GM19438 (cell line): ENCODE measurements around the gene MED23.

Experiments used
- ATAC-seq: cut with Tn5 transposase; IDR thresholded peaks from one replicate; pipeline ENCODE4 v1.9.1; 2021; ENCODE audit warnings: low read depth; ENCODE audit not compliant: unreplicated experiment

MED23 gene

DNA sequence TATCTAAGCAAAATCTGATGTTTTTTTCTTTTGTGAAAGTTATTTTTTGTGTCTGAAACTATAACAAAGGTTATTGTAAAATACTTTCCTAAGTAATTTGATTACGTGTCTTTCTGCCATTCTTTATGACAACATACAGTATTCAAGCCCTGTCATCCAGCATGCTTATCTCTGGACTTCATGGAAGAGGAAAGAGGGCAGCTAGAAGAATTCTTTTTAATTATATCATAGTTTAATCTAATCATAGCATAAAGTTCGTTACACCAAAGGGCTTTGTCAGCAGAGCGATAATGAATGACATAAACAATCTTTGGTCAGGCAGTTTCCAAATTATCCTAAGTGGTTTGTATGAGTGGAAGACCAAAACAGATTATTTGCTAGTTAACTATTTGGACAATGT, 12.5 kb upstream of the MED23 start:
- no peak for ATAC-seq

DNA sequence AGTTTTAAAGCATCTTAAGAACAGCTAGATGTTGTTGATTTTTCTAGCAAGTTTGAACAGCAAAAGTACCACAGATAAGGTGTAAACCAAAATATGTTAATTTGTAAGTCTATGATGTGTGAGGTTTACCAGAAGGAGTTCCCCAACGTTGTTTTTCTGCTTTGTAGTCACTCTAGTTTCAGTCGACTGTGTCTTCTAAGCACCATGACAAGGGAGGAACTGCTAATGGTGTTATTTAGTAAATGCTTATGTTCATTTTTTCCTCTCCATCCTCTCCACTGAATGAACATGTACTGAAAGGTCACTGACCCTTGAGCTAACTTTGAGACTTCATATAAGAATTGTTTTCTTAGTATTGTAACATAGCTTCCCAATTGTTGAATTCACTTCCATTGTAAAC, 12.1 kb upstream of the MED23 start:
- ATAC-seq: no peak

DNA sequence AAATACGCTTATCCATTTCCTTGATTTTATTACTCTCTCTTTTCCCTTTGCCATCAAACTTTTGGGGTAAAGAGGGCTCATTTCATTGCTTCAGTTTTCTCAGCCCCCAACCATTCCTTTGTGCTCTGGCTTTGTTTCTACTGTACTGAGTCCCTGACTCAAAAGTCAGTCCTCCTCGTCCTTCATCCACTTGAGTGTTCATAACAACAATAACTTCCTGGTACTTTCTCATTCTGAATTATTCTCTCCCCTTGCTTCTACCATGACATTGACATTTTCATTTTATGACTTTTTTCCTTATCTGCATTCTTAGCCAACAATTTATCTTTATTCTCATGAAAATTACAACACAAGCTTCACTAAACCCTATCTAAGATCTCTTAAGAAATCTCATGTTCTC, 10.0 kb upstream of the MED23 start:
- no peak for ATAC-seq

DNA sequence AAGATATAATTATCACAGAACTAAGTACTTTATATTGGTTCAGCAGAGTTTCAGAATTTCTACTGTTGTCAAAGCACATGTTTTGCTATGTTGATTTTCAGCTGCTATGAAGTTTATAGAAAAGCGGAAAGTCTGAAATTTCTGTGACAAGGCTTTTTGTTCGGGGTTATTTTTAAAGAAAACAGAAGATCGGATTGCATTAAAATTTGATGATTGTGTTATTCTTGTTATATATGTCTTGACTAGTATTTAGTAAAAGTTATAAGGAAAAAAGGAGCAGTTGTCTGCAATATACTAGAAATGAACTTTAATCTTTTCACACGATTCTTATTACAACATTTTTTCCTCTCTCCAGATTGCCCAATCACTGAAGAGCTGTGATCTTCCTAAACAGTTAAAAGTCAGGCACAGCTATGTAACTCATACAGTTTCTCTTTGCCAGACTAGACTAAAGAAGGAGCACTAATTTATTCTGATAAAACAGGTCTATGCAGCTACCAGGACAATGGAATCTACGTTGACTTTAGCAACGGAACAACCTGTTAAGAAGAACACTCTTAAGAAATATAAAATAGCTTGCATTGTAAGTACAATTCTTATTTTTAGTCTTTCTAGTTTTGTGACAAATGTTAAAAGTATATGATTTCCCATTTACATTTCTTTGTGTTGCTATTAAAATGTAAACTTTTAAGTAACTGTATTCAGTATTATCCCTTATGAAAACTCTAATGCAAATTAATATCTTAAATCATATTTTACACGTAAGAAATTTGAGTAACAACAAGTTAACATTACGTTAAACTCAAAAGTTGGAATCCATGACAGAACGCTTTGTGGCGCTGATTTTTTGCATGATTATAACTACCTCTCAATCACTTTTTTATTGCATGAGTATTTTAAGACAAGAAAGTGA, 9.1 kb upstream of the MED23 start, which contains the start of gene ENPP3:
Gene ENPP3 (plus strand): TSS at position 423 of the 913 bp plus-strand sequence. CDS start 83 bp downstream, at position 506.
- no peak for ATAC-seq

DNA sequence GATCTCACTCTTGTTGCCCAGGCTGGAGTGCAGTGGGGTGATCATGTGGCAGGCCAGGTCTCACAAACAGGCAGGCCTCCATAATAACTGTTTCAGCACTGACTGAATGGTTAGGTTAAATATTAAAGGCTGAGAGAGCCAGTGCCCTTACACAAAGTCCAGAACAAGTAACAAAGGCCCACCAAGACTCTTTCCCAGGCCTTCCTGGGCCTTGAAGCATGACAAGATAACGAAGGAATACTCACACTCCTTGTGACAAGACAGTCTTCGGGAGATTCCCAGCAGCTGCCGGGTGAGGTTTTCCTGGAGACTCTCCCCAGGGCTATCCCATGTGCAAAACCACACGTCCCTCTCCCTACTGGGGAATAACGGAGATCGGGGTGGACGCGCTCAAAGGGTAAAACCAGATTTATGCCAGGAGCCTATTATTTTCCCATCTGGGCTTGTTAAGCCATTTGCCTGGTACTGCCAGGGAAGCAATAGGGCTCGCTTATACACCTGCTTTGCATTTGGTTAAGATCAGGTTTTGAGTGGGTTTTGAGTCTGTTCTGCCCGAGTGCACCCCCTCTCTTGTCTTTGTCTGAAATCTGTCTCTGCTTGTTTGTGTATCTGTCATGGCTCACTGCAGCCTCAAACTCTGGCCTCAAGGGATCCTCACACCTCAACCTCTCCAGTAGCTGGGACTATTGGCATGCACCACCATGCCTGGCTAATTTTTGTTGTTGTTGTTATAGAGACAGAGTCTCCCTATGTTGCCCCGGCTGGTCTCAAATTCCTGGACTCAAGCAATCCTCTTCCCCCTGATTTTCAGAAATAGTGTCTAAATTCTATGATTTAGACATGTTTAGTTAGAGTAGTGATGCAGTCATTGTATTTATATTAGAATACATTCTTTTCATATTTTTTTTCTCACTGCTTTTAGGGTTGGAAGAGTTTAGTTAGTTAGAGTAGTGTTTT, 7.6 kb upstream of the MED23 start:
- peak; percentile 87 for ATAC-seq

DNA sequence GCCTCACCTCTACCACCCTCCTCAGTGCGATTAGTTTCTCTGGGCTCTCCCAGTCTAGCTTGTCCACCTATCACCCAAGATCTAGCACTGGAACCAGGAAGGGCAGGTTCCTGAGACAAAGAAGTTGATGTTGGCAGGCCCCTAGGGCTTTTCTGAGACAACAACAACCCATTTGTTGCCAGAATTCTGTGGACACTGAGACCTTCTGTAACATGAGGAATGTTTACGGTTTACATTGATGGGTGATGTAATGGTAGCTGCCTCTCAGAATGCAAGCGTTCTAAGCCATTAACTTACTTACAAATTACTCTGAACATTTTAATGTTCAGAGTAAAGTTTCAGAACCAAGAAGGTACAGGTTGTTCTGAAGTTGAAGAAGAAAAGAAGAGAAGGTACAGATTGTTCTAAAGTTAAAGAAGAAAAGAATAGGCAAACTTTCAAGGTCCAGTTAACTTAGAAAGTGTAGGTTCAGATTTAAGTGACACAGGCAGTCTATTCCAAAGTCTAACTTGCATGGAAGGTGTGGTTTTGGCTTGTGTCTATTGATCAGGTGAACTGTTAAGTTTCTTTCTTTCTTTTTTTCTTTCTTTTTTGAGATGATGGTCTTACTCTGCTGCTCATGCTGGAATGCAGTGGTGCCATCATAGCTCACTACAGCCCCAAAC, 3.7 kb upstream of the MED23 start:
- ATAC-seq: no peak

DNA sequence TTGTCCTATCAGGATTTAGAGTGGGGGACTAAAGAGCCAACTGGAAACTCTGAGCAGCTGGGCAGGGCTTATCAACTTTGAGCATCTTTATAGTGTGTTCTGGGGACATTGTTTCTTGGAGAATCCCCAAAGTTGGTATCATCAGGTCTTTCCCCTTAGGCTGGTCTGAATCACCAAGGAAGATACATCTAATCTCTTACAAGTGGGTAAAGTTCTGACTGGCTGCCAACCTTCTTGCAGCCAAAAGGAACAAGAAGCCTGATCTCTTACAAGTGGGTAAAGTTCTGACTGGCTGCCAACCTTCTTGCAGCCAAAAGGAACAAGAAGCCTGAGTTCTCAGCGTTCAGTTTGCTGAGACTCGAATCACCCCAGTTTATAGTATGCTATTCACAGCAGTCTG, 1.6 kb upstream of the MED23 start:
- ATAC-seq: no peak

DNA sequence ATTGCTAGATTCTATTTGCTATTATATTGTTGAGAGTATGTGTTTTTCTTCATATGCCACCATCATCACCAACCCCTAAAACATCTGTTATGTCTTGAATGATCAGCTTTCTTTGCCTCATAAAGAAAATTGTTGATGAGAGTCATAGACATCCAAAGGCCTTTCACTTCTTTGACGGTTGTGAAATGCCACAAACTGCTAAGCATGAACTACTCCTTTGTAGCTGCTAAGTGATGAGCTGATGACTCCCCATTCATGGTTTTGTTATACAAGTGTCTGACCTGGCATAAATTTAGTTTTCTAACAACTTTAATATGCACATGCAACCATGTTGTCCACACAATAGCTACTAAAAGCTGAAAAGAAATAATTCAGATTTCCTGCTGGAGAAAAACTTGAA, 684 bp upstream of the MED23 start:
- ATAC-seq: no peak

DNA sequence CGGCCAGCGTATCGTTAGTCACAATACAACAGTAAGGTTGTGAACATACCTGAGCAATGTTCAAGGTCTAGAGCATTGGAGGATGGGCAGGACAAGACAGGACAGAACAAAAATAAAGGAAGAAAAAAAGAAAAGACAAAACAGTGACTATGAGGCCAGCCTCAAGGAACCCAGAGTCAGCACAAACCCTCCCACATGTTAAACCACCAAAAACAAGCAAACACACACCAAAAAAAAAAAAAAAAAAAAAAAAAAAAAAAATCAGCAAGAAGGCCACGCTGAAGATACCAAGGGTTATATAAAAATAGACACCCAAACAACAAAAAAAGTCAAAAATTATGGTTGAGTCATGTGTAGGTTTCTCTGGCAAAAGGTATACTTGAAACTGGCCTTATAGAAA, 12.8 kb downstream of the MED23 start:
- no peak for ATAC-seq

DNA sequence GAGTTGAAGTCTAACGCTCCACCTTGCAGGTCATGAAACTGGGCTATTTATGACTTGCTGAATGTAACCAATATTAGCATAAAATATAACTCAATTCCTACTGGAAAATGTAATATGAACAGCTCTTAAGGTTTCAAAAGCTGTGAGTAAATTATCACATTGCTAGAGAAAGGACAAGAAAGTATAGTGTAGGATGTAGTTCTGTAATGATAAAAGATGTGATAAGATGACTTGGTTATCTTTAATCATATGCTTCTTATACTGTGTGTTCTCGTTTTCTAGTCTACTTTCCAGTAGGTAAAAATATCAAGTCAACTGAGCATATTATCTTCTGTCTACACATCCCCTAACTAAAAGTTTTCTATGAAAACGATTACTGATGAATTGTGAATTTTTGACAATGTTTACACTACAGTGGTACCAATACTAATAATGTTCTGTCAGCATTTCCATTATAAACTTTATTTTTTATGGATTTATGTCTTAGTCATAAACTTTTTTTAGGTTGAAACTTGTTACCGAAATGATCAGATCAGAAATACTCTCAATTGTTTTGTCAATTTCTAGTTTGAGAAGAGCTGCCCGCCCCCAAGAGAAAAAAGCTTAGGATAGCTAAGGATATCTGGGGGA, 14.6 kb downstream of the MED23 start:
- ATAC-seq: no peak

DNA sequence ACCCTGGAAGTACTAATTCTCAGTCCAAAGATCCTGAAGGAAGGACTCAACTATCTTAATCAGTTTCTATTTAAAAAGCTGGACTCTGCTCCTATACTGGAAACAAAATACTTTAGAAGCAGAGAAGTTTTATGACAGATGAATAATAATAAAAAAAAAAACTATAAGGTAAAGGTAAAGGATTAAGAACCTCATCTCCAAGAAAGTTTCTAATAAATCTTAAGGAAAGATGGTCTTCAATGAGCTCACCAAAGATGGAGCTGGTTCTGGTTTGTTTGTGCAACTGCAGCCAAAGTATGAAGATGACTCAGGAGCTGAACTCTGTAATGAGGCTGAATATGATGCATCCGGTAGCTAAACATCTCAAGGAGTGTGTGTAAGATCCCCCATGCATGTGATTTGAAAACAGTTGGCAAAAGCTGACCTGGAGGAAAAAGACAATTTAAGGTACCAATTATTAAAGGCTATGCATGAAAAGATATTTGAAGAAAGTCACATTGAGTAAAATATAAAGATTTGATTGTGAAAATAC, 25.2 kb downstream of the MED23 start:
- ATAC-seq: no peak

DNA sequence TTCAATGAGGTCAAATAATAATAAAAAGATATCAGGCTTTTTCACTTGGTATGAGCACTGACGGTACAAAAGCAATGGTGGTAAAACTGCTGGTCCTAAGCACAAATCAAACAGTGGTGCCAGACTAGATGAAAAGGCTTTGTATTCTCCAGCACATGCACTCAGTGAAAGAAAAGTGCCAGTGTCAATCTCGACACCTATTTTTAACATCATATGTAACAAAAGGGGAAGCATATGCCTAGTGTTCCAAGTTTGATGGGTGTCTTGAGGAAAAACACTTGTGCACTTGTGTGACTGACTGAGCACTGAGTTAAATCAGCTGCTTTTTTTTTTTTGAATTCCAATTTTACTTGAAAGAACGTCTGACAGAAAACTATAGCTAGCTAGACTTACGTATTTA, 27.3 kb downstream of the MED23 start:
- no peak for ATAC-seq

DNA sequence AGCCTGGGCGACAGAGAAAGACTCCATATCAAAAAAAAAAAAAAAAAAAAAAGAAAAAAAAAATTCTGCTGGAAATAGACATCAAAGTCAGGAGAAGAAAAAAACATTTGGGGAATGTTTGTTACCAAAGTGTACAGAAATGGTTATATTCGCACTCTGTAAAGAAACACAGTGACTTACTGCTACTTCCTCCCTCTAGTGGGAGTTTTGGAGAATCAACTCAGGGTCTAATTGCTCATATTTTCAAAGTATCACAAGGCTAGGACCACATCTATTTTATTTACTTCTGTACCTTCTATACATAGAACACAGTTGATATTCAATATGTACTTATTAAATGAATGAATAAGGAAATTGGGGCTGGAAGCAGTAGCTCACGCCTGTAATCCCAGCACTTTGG, 30.6 kb downstream of the MED23 start:
- no peak for ATAC-seq

DNA sequence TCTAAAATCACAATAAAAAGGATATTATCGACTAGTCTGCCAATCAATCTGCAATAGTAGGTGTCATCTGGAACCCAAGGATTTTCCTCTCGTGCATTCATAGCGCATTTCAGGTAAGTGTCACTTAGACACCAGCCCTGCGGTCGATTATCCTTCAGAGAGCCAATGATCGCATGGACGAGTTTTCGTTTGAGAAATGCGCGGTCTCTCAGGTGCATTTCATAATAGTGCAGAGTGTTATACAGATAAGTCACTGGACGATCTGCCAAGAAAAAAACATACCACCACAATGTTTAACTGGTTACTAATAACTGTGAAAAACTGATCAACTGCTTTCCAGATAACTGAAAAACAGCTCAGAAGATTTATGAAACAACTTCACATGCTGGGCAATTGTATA, 34.0 kb downstream of the MED23 start:
- no peak for ATAC-seq

DNA sequence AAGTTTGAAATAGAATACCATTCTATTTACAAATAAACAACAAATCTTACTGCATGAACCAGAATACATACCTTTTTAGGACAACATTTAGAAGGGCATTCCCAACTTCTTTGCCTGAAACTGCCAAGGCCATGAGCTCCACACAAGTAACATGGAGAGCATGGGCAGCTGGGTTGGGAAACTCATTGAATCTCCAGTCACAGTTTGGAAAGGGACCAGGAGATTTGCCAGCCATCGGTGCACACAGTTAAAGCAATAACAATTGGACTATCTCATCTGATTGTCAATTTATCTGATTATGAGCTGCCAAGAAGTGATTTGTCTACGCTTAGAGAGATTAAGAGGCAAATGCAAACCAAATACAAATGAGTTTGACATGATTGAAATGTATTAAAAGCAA, 35.1 kb downstream of the MED23 start:
- no peak for ATAC-seq

DNA sequence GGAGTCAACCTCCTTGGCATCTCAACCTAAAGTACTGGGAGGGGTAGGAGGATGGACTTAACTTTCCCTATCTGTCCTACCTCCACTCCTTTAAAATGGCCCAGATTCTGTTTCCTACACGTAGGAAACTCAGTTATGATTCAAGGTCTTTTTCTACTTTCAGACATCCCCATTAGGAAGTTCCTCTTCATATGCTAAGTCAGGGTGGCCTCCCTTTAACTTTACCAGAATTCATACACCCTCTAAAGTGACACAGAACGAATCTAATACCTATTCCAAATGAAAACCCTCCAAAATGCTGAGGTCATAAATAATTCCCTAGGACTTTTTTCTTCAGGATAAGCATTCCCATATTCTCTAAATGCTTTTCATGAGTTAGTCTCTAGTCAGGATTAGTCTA, 39.4 kb downstream of the MED23 start:
- ATAC-seq: no peak

DNA sequence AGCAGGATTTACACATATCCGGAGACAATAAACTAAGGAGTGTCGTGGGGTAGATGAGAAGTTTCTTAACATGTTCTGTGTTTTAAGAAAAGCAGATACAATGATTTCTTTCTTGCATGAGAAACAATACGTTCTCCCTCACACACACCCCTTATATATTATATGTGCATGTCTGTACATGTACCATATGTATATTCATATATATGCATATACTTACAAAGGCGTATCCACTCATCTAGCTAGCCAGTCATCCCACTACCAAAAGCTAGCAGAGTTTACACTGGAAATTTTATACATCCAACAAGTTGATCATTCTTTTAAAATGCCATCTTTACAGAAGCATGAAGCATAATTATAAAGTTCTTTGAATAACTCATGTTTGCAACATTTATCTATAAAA, 40.1 kb downstream of the MED23 start:
- ATAC-seq: no peak

DNA sequence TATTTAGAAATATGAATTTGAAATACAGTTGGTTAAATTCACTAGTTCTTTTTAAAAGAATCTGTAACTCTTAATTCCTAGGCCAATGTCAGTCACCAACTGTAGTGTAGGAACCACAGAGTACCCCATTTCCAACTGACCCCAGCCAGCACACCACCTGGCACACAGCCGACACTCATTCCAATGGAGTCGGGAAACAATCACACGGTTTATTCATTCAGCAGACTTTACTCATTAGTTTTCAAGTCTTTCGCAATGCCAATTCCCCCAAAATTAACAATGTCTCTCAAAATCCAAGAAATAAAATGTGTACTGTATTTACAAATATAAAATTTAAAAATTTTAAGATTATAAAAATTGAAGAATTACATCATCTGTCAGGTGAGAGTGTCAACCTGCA, 41.5 kb downstream of the MED23 start:
- ATAC-seq: no peak

DNA sequence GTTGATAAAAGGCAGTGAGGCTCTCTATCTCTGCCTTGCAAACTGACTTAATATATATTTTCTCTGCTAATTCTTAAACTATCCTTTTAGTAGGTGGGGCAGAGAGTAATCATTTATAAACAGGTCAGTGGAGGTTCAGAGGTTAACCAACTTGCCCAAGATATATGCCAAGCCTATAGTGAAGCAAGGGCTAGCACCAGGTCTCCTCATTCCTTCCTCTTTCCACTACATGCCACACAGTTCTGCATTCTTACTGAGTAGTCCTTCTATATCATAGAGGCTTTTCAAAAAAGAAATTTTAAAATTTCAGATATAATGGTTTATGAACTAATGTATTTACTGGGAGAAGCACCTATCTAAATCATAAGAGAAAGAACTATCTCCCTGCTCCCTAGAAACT, 46.5 kb downstream of the MED23 start:
- ATAC-seq: no peak

DNA sequence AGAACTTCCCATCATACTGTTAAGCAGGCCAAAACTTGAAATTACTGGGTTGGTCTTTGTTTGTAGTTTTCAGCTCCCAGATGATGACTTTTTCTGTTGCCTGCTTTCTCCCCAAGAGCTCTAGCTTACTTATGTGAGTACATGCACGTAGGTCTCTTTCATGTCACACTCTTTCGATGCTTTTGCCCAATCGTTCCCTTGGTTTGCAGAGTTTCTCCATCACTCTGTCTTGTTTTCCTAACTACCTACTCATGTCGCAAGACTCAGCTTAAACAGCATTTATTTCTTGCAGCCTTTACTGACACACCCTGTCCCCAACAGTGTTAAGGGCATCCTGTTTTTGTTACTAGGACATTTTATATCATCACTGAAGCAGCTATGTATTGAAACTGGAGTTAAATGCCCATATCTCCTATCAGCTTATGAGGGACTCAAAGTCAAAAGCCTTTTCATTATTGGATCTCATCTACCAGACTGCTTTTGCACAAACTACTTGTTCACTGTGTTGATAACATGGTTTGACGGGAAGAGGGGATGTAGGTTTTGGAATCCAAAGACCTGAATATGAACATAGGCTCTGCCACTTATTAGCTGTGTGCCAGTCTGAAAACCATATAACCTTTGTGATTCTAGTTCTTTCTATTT, 52.1 kb downstream of the MED23 start:
- no peak for ATAC-seq
